CD14-positive monocyte (primary cell): ENCODE measurements around the gene ENKUR. TPM values are rescaled to one million over a fixed set of nuclear protein-coding genes. Genes with fewer than 3 reads are reported as not detected.

Experiments
- DNase-seq, 3 donors: peaks; one replicate each; pipeline ENCODE4 v3.0.0-alpha.2; 2011 to 2022
- H2AFZ ChIP-seq: 2 replicates; pipeline ENCODE4 v1.6.0; 2012; ENCODE audit warnings: mild to moderate bottlenecking, low read depth, low read length, inconsistent platforms; ENCODE audit not compliant: insufficient read depth, poor library complexity, severe bottlenecking
- H3K27ac ChIP-seq, 2 donors: 1 replicate in 1 of 2; 2 replicates in 1 of 2; pipeline ENCODE4 v1.5.1; 2012 to 2013; ENCODE audit warnings: low read length in 2 of 2, control low read depth in 1 of 2, inconsistent platforms in 1 of 2, low read depth in 1 of 2, mild to moderate bottlenecking in 1 of 2
- H3K27me3 ChIP-seq, 2 donors: one replicate each; pipeline versions ENCODE4 v1.6.0 to v1.6.1; 2011 to 2013; ENCODE audit warnings: low read length in 2 of 2; ENCODE audit not compliant: control insufficient read depth in 2 of 2, insufficient read depth in 2 of 2
- H3K36me3 ChIP-seq, 2 donors: replicated peaks in 1 of 2; 1 replicate in 1 of 2; 2 replicates in 1 of 2; pipeline versions ENCODE4 v1.5.1 to v1.6.1; 2012 to 2013; ENCODE audit warnings: low read length in 2 of 2, control low read depth in 1 of 2, inconsistent platforms in 1 of 2, mild to moderate bottlenecking in 1 of 2; ENCODE audit not compliant: insufficient read depth in 2 of 2, control insufficient read depth in 1 of 2
- H3K4me1 ChIP-seq, 2 donors: 1 replicate in 1 of 2; 2 replicates in 1 of 2; pipeline versions ENCODE4 v1.5.1 to v1.6.1; 2012 to 2013; ENCODE audit warnings: low read length in 2 of 2, control low read depth in 1 of 2, inconsistent platforms in 1 of 2, mild to moderate bottlenecking in 1 of 2, moderate library complexity in 1 of 2; ENCODE audit not compliant: insufficient read depth in 2 of 2, control insufficient read depth in 1 of 2
- H3K4me2 ChIP-seq: replicated peaks from 2 replicates; pipeline ENCODE3; 2012; ENCODE audit warnings: low read length, moderate library complexity, mild to moderate bottlenecking; ENCODE audit not compliant: poor library complexity, severe bottlenecking; ENCODE audit errors: extremely low read depth
- H3K4me3 ChIP-seq, 3 experiments: fragments of 200-600 bp in 1 of 3; sonication (generic) in 1 of 3; replicated peaks in 1 of 3; 1 replicate in 2 of 3; 2 replicates in 1 of 3; pipeline ENCODE4 v1.5.1; 2011 to 2013; ENCODE audit warnings: low read length in 3 of 3, mild to moderate bottlenecking in 3 of 3, control low read depth in 2 of 3, low read depth in 2 of 3, inconsistent platforms in 1 of 3, moderate library complexity in 1 of 3
- H3K79me2 ChIP-seq: 2 replicates; pipeline ENCODE4 v1.6.0; 2012; ENCODE audit warnings: mild to moderate bottlenecking, control low read depth, inconsistent platforms, low read length, moderate library complexity; ENCODE audit not compliant: insufficient read depth
- H3K9ac ChIP-seq: 2 replicates; pipeline ENCODE4 v1.6.0; 2017; ENCODE audit warnings: low read length, mild to moderate bottlenecking; ENCODE audit not compliant: insufficient read depth, poor library complexity, severe bottlenecking
- H3K9me3 ChIP-seq, 2 donors: replicated peaks in 1 of 2; 1 replicate in 1 of 2; 2 replicates in 1 of 2; pipeline versions ENCODE4 v1.5.1 to v1.6.1; 2012 to 2013; ENCODE audit warnings: low read length in 2 of 2, control low read depth in 1 of 2; ENCODE audit not compliant: control insufficient read depth in 1 of 2, insufficient read depth in 1 of 2
- H4K20me1 ChIP-seq: 2 replicates; pipeline ENCODE4 v1.6.0; 2012; ENCODE audit warnings: mild to moderate bottlenecking, low read length, control low read depth, moderate library complexity; ENCODE audit not compliant: insufficient read depth
- H3K27ac Mint-ChIP-seq, 7 donors: one replicate each; pipeline ENCODE4 v1.8.0; 2020; ENCODE audit warnings: mild to moderate bottlenecking in 7 of 7, mixed read lengths in 7 of 7, moderate library complexity in 6 of 7, inconsistent platforms in 2 of 7
- H3K27me3 Mint-ChIP-seq, 3 donors: one replicate each; pipeline ENCODE4 v1.8.0; 2021 to 2022; ENCODE audit warnings: low read depth in 3 of 3, mild to moderate bottlenecking in 3 of 3, mixed read lengths in 3 of 3, moderate library complexity in 3 of 3, inconsistent platforms in 1 of 3
- H3K36me3 Mint-ChIP-seq, 2 donors: one replicate each; pipeline ENCODE4 v1.8.0; 2020; ENCODE audit warnings: mixed read lengths in 2 of 2, inconsistent platforms in 1 of 2, mild to moderate bottlenecking in 1 of 2
- H3K4me1 Mint-ChIP-seq: one replicate; pipeline ENCODE4 v1.8.0; 2020; ENCODE audit warnings: mild to moderate bottlenecking, mixed read lengths
- H3K4me3 Mint-ChIP-seq, 2 donors: one replicate each; pipeline ENCODE4 v1.8.0; 2020; ENCODE audit warnings: mild to moderate bottlenecking in 2 of 2, mixed read lengths in 2 of 2, moderate library complexity in 1 of 2
- H3K9me3 Mint-ChIP-seq, 7 donors: one replicate each; pipeline ENCODE4 v1.8.0; 2020 to 2022; ENCODE audit warnings: mixed read lengths in 7 of 7, mild to moderate bottlenecking in 6 of 7, moderate library complexity in 6 of 7, inconsistent platforms in 2 of 7
- CTCF ChIP-seq: fragments of 200-600 bp; IDR thresholded peaks from one replicate; pipeline ENCODE4 v1.8.0; 2022; ENCODE audit warnings: antibody characterized with exemption, mild to moderate bottlenecking
- WGBS: methylation state at CpG from one replicate; pipeline ENCODE4 v1.1.5; 2013; ENCODE audit warnings: missing lambda C conversion rate; ENCODE audit not compliant: insufficient coverage; 5-methylcytosine and 5-hydroxymethylcytosine counted together
- intact Hi-C, 2 donors: fragments of 100-400 bp; cut with micrococcal nuclease; formaldehyde crosslinking; loops; one replicate each; pipeline versions ENCODE4 v1.15.0 to v1.15.1; 2023
- polyA plus RNA-seq, 3 donors: library from polyadenylated mRNA; depleted of rRNA in 1 of 3; unstranded in 2 of 3; stranded (reverse) in 1 of 3; fragments of 300-500 nt in 2 of 3; fragments of >200 nt in 1 of 3; fragmentation: Illumina TruSeq in 2 of 3; gene quantifications; 1 replicate in 2 of 3; 2 replicates in 1 of 3; pipeline ENCODE4 v1.2.3, GENCODE V29; 2012 to 2021

The ENKUR gene
- polyA plus RNA-seq, 3 donors: 0.16 TPM; not detected in 2

GRCh38 chr10:24973163-24973562, 42.8 kb downstream of the ENKUR start:
- H3K4me1 ChIP-seq: no peaks in the 10 kb centered on the region
- H4K20me1 ChIP-seq: no peaks in the 10 kb centered on the region
- H3K9me3 ChIP-seq: no peaks in the 10 kb centered on the region
- no CpG with 5 or more reads among the region's 5 CpGs for WGBS
- H3K27ac ChIP-seq: no peak overlapping the region
- H3K36me3 Mint-ChIP-seq: no peaks in the 10 kb centered on the region
- H3K4me3 Mint-ChIP-seq: no peak overlapping the region
- intact Hi-C loops: no loop called here
- H3K79me2 ChIP-seq: no peaks in the 10 kb centered on the region
- peaks cover 2 to 4% (median 3%) of the 10 kb centered on the region in 3 donors for H3K27me3 Mint-ChIP-seq
- H3K4me1 Mint-ChIP-seq: no peaks in the 10 kb centered on the region
- TF ChIP-seq CTCF: no peak
- no peak overlapping the region for H2AFZ ChIP-seq
- peaks cover 0 to 4% (median 0%) of the 10 kb centered on the region in 7 donors for H3K9me3 Mint-ChIP-seq
- H3K9ac ChIP-seq: no peak overlapping the region
- H3K27me3 ChIP-seq: no peaks in the 10 kb centered on the region
- no peak overlapping the region for H3K27ac Mint-ChIP-seq
- H3K4me2 ChIP-seq: no peak overlapping the region
- no peak for DNase-seq
- H3K4me3 ChIP-seq: no peak overlapping the region
- no peaks in the 10 kb centered on the region for H3K36me3 ChIP-seq

GRCh38 chr10:24971374-24971773, 44.6 kb downstream of the ENKUR start:
- intact Hi-C loops: no loop called here
- no peaks in the 10 kb centered on the region for H3K79me2 ChIP-seq
- no peak overlapping the region for H3K27ac ChIP-seq

More at GRCh38 chr10:24971374-24971773, 44.6 kb downstream of the ENKUR start:
- Mint-ChIP-seq H3K27me3 (peaks cover 2 to 4% (median 3%) of the 10 kb centered on the region in 3 donors), H3K4me3 (no peak overlapping the region), H3K4me1 (no peaks in the 10 kb centered on the region), H3K27ac (no peak overlapping the region), H3K36me3 (no peaks in the 10 kb centered on the region), H3K9me3 (peaks cover 0 to 4% (median 0%) of the 10 kb centered on the region in 7 donors)
- no peak for TF ChIP-seq CTCF
- H3K36me3 ChIP-seq: no peaks in the 10 kb centered on the region
- no peak overlapping the region for H3K9ac ChIP-seq
- no peaks in the 10 kb centered on the region for H4K20me1 ChIP-seq
- H3K27me3 ChIP-seq: no peaks in the 10 kb centered on the region
- no peak overlapping the region for H3K4me3 ChIP-seq
- H2AFZ ChIP-seq: no peak overlapping the region
- H3K4me1 ChIP-seq: no peaks in the 10 kb centered on the region
- H3K9me3 ChIP-seq: no peaks in the 10 kb centered on the region
- DNase-seq: no peak
- no peak overlapping the region for H3K4me2 ChIP-seq
